Glomerular visceral epithelial cell (primary cell): ENCODE measurements around the gene PLAU.
"Not testable (repeated sequence)": the region's sequence is repeated elsewhere in the genome, so short reads cannot be mapped to it uniquely, and the experiment has no call there.

Experiments
- DNase-seq: peaks from one replicate; pipeline ENCODE4 v3.0.0-alpha.2; 2016; ENCODE audit errors: extremely low spot score

The PLAU gene

GRCh38 chr10:73950155-73950948 is 39.4 kb downstream of the PLAU start:
- DNase-seq: no peak

GRCh38 chr10:73953665-73954064 is 42.7 kb downstream of the PLAU start:
- peak; percentile 56 for DNase-seq

- DNase-seq: no peak
Observed at GRCh38 chr10:73954737-73955136, 43.8 kb downstream of the PLAU start.

- no peak for DNase-seq
Observed at GRCh38 chr10:73955719-73956118, 44.8 kb downstream of the PLAU start.

GRCh38 chr10:73956476-73957359 is 45.8 kb downstream of the PLAU start:
- DNase-seq: peak; percentile 78

GRCh38 chr10:73959484-73960243 is 48.7 kb downstream of the PLAU start:
- no peak for DNase-seq

GRCh38 chr10:73962386-73962785 is 51.5 kb downstream of the PLAU start:
- DNase-seq: no peak

GRCh38 chr10:73963533-73963932 is 52.6 kb downstream of the PLAU start:
- not testable (repeated sequence) for DNase-seq

GRCh38 chr10:73964743-73965142 is 53.8 kb downstream of the PLAU start:
- no peak for DNase-seq

- DNase-seq: not testable (repeated sequence)
Observed at GRCh38 chr10:73965267-73965889, 54.4 kb downstream of the PLAU start.

GRCh38 chr10:73965890-73966768 is 55.2 kb downstream of the PLAU start:
- DNase-seq: peak; percentile 98

GRCh38 chr10:73967022-73967429 is 56.1 kb downstream of the PLAU start:
- no peak for DNase-seq
